HG02852 (cell line): ENCODE data around the gene HACD4.
"Not testable (repeated sequence)": the region's sequence is repeated elsewhere in the genome, so short reads cannot be mapped to it uniquely, and the experiment has no call there.

Source experiments
- ATAC-seq: cut with Tn5 transposase; IDR thresholded peaks from one replicate; pipeline ENCODE4 v1.9.1; 2021; ENCODE audit warnings: mild to moderate bottlenecking, moderate library complexity; ENCODE audit not compliant: unreplicated experiment

The HACD4 gene

DNA sequence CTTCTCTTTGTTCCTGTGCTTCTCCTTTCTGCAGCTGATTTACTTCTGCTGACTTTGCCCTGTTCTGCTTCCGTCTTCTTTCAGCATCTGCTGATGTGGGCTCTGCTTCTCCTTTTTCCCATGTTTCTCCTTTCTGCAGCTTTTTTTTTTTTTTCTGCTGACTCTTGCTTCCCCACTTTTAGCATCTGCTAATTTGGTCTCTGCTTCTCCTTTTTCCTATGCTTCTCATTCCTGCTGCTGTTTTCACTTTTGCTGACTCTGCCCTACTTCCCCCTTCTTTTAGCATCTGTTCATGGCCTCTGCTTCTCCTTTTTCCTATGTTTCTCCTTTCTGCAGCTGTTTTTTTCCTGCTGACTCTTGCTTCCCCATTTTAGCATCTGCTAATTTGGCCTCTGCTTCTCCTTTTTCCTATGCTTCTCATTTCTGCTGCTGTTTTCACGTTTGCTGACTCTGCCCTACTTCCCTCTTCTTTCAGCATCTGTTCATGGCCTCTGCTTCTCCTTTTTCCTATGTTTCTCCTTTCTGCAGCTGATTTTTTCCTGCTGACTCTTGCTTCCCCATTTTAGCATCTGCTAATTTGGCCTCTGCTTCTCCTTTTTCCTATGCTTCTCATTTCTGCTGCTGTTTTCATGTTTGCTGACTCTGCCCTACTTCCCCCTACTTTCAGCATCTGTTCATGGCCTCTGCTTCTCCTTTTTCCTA is 58.0 kb downstream of the HACD4 start:
- not testable (repeated sequence) for ATAC-seq

DNA sequence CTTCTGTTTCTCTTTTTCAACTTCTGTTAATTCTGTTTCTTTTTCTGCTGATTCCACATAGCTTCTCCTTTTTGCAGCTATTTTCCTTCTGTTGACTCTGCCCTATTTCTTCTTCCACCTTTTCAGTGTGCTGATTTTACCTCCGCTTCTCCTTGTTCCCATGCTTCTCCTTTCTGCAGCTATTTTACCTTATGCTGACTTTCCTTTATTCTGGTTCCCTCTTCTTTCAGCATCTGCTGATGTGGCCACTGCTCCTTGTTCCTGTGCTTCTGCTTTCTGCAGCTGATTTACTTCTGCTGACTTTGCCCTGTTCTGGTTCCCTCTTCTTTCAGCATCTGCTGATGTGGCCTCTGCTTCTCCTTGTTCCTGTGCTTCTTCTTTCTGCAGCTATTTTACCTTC is 58.8 kb downstream of the HACD4 start:
- ATAC-seq, result no peak

DNA sequence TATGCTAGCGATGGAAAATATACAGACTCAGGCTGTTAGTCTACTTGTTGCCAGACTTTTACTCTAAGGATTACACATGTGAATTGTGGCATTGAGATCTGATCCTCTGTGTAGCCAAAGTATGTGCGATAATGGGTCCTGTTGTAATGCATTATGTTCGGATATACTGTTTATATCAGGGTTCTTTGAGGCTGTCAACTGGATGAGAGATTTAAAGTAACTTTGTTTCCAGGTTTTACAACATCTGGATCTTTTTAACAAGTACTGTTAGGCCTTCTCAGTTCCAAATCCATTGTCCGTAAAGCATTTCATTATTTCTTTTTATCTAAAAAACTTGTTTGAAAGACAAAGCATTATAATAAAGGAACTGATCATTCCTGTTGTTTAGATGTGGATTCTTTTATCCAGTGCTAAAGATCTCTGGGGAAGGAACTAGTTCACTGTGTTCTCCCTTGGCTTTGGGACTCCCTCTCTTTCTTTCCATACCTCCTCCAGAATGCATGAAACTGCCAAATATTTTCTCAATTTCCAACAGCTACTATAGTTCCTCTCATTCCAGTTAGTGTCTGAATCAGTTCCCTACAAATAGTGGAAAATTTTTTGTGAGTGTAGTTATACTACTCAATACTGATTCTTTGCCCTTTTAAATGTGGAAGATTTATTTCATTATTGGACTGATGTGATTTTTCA is 68.8 kb downstream of the HACD4 start:
- ATAC-seq, result no peak

DNA sequence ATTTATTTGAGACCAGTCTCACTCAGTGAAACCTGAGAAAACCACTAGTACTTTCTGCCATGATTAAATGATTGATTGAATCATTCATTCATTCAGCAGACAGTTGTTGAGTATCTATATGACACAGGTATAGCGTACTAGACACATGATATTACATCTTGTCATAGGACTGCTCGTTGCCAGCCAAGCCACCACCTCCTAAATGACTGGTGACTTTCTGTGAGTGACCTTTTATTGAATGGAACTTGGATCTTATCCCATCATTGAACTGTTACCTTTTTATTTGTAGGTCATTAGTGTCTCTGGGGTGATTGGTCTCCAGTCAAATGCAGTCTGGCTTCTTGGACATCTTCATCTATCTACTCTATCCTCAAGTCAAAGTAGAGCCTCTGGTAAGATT is 80.7 kb downstream of the HACD4 start:
- ATAC-seq, result no peak
